Progenitor cell of endocrine pancreas (in vitro differentiated cells): ENCODE data around the gene TRIM42. TPM values are rescaled to one million over a fixed set of nuclear protein-coding genes. Genes with fewer than 3 reads are reported as not detected.

ENCODE experiments used
- DNase-seq: peaks from one replicate; pipeline ENCODE4 v3.0.0; 2021; ENCODE audit warnings: low spot score; ENCODE audit not compliant: unreplicated experiment
- H3K27ac Mint-ChIP-seq: 2 replicates; pipeline ENCODE4 v1.8.0; 2021; ENCODE audit warnings: mild to moderate bottlenecking, moderate library complexity, mixed read lengths
- H3K27me3 Mint-ChIP-seq: 2 replicates; pipeline ENCODE4 v1.8.0; 2021; ENCODE audit warnings: mixed read lengths
- H3K36me3 Mint-ChIP-seq: 2 replicates; pipeline ENCODE4 v1.8.0; 2022; ENCODE audit warnings: mixed read lengths; ENCODE audit not compliant: insufficient read depth
- H3K4me1 Mint-ChIP-seq: 2 replicates; pipeline ENCODE4 v1.8.0; 2021; ENCODE audit warnings: low read depth, mixed read lengths
- H3K4me3 Mint-ChIP-seq: 2 replicates; pipeline ENCODE4 v1.8.0; 2021; ENCODE audit warnings: low read depth, mild to moderate bottlenecking, moderate library complexity, mixed read lengths
- H3K9me3 Mint-ChIP-seq: 2 replicates; pipeline ENCODE4 v1.8.0; 2021; ENCODE audit warnings: low read depth, mixed read lengths
- CTCF ChIP-seq: fragments of 200-600 bp; sonication (generic); IDR thresholded peaks from one replicate; pipeline ENCODE4 v1.5.0; 2021; ENCODE audit warnings: antibody characterized with exemption, mild to moderate bottlenecking; ENCODE audit not compliant: unreplicated experiment
- total RNA-seq: library from RNA; stranded (reverse); gene quantifications from 2 replicates; pipeline ENCODE4 v1.2.1, GENCODE V29; 2021

TRIM42 gene
- total RNA-seq, 1 donor from 2014 or later = not detected

- H3K4me1 Mint-ChIP-seq = no peaks in the 10 kb centered on the region
- DNase-seq = no peak
- no peak overlapping the region for H3K4me3 Mint-ChIP-seq
- no peaks in the 10 kb centered on the region for H3K36me3 Mint-ChIP-seq
- H3K27me3 Mint-ChIP-seq = peaks cover 17% of the 10 kb centered on the region
- H3K9me3 Mint-ChIP-seq = no peaks in the 10 kb centered on the region
- no peak overlapping the region for H3K27ac Mint-ChIP-seq
- no peak for TF ChIP-seq CTCF
Measured at GRCh38 chr3:140742116-140742515, 64.3 kb downstream of the TRIM42 start.

GRCh38 chr3:140748171-140748570, 70.3 kb downstream of the TRIM42 start:
- Mint-ChIP-seq H3K27me3 (peaks cover 33% of the 10 kb centered on the region), H3K27ac (no peak overlapping the region), H3K36me3 (no peaks in the 10 kb centered on the region), H3K9me3 (no peaks in the 10 kb centered on the region), H3K4me1 (no peaks in the 10 kb centered on the region), H3K4me3 (no peak overlapping the region)
- DNase-seq = no peak
- TF ChIP-seq CTCF = no peak

- Mint-ChIP-seq H3K9me3 (no peaks in the 10 kb centered on the region), H3K4me1 (no peaks in the 10 kb centered on the region), H3K27ac (no peak overlapping the region), H3K4me3 (no peak overlapping the region), H3K36me3 (no peaks in the 10 kb centered on the region), H3K27me3 (peaks cover 34% of the 10 kb centered on the region)
- no peak for DNase-seq
- TF ChIP-seq CTCF = no peak
Measured at GRCh38 chr3:140748903-140749302, 71.0 kb downstream of the TRIM42 start.
